Measurements from ENCODE around the gene OSCAR.
A peak's percentile ranks its signal among the peaks of the same experiment; 100 is the strongest.

Gene OSCAR

DNA sequence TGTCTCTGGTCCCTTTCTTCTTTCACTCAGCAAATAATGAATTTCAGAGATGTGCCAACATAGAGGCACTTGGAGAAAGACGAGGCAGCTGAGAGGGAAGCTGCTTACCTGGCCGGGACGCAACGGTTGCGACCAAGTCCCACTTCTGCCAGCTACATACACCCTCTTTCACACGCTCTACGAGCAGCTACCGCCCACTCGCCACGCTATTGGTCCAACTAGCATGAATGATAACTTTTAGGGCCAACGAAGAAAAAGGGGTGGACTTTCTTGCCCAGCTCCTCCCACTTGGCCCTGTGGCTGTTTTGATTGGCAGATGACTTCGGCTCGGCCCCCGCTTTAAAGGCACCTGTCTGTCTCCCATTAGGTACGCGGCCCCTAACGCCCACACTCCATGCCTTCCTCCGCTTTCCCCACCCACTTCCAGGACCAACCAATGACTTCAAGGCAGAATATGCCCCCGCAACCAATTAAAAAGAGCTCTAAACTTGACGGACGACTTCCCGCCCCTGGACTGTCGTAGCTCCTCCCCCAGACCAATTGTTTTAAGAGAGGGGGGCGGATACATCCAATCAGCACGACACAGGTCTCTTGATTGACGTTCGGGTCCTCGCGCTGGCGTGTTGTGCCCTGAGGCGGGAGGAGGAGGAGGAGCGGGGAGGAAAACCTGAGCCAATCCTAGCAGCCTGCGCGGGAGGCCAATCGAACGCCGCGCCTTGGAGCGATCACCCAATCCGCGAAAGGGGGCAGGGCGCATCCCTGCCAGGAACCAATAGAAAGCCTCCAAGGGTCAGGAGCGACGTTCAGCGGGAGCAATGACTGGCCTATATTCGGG, 36.5 kb upstream of the OSCAR start:
- DNase-seq (ENCODE audit: insufficient read length) (peak; percentile 99), FAIRE-seq (peak; percentile 99)
- TF ChIP-seq POLR2AphosphoS5 (IDR thresholded peaks at IDR 0.05; ENCODE audit: low read depth, low read length) = peak; percentile 63; the same call in 1 of the 2 replicates
- no peak for TF ChIP-seq TAF1 (IDR thresholded peaks at IDR 0.05; ENCODE audit: borderline replicate concordance, low read depth, low read length)
- TF ChIP-seq POLR2A (IDR thresholded peaks at IDR 0.05; ENCODE audit: low read depth, low read length) = peak; percentile 62; the same call in 1 of the 2 replicates

DNA sequence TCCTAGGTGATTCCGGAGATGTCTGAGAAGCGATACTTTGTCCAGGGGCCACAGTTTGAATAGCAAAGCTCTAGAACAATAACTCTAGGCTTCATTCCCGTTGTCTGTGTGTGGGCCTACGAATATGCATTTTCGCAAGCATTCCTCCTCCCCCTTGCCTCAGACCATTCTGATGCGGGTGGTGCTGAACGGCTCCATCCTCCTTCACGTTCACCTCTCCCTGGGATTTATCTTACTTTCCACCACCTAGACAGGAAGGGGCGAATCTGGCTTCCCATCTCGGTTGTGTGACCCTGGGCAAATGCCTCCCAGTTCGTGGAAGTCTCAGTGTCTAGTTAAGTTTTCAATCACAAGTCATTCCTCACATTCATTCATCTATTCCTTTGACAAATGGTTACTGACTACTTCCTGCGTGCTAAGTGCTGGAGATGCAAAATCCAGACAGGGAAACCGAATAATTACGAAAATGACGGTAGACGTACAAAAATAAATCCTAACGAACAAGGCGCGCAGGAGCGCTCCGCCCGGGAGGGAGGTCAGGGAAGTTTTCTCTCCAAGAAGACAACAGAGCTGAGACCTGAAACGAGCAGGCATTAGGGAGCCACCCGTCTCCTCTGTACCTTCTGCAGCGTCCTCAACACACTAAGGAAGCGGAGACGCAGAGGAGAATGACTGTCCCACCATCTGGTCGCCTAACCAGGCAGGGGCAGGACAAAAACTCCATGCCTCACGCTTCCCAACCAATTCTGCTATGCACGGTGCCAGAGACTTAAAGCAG, 35.7 kb upstream of the OSCAR start:
- DNase-seq (ENCODE audit: insufficient read length) (no peak), FAIRE-seq (no peak)
- no peak for TF ChIP-seq TAF1 (IDR thresholded peaks at IDR 0.05; ENCODE audit: borderline replicate concordance, low read depth, low read length)
- TF ChIP-seq POLR2A (IDR thresholded peaks at IDR 0.05; ENCODE audit: low read depth, low read length) = no peak
- TF ChIP-seq POLR2AphosphoS5 (IDR thresholded peaks at IDR 0.05; ENCODE audit: low read depth, low read length) = no peak

GRCh38 chr19:54133957-54134590, 33.5 kb upstream of the OSCAR start:
- TF ChIP-seq POLR2A (IDR thresholded peaks at IDR 0.05; ENCODE audit: low read depth, low read length) (no peak), TAF1 (IDR thresholded peaks at IDR 0.05; ENCODE audit: borderline replicate concordance, low read depth, low read length) (no peak), POLR2AphosphoS5 (IDR thresholded peaks at IDR 0.05; ENCODE audit: low read depth, low read length) (no peak)
- DNase-seq (ENCODE audit: insufficient read length) (no peak), FAIRE-seq (no peak)

- TF ChIP-seq POLR2AphosphoS5 (IDR thresholded peaks at IDR 0.05; ENCODE audit: low read depth, low read length) = peak; percentile 70; the same call in 1 of the 2 replicates
- TF ChIP-seq TAF1 (IDR thresholded peaks at IDR 0.05; ENCODE audit: borderline replicate concordance, low read depth, low read length) = no peak
- 0 out of 2 replicates have a peak, but pooled peaks have one; percentile 45 for TF ChIP-seq POLR2A (IDR thresholded peaks at IDR 0.05; ENCODE audit: low read depth, low read length)
- FAIRE-seq (no peak), DNase-seq (ENCODE audit: insufficient read length) (no peak)
Measured at GRCh38 chr19:54133312-54133956, 32.8 kb upstream of the OSCAR start.

DNA sequence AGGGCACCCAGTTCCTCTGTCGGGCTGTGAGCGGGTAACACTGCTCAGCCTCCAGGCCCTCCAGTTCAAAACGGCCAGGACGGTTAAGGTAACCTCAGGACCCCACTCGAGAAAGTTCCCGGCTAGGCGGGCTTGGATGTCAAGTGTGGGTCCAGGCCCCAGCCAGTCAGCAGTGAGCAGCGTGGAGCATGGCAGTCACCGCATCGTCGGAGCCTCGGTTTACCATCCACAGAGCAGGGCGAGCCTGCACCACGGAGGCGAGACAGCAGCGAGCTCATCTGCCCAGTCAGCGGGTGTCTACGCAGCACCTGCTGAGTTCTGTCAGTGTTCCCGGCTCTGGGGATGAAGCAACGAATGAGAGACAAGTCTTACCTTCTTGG, 29.0 kb upstream of the OSCAR start:
- FAIRE-seq = no peak
- TF ChIP-seq POLR2AphosphoS5 (IDR thresholded peaks at IDR 0.05; ENCODE audit: low read depth, low read length) (no peak), TAF1 (IDR thresholded peaks at IDR 0.05; ENCODE audit: borderline replicate concordance, low read depth, low read length) (no peak), POLR2A (IDR thresholded peaks at IDR 0.05; ENCODE audit: low read depth, low read length) (no peak)
- no peak for DNase-seq (ENCODE audit: insufficient read length)

GRCh38 chr19:54128796-54129616, 28.4 kb upstream of the OSCAR start:
- no peak for FAIRE-seq
- DNase-seq (ENCODE audit: insufficient read length) = no peak
- TF ChIP-seq POLR2A (IDR thresholded peaks at IDR 0.05; ENCODE audit: low read depth, low read length) (no peak), POLR2AphosphoS5 (IDR thresholded peaks at IDR 0.05; ENCODE audit: low read depth, low read length) (no peak), TAF1 (IDR thresholded peaks at IDR 0.05; ENCODE audit: borderline replicate concordance, low read depth, low read length) (no peak)

- DNase-seq (ENCODE audit: insufficient read length) (no peak), FAIRE-seq (no peak)
- TF ChIP-seq POLR2A (IDR thresholded peaks at IDR 0.05; ENCODE audit: low read depth, low read length) (no peak), TAF1 (IDR thresholded peaks at IDR 0.05; ENCODE audit: borderline replicate concordance, low read depth, low read length) (no peak), POLR2AphosphoS5 (IDR thresholded peaks at IDR 0.05; ENCODE audit: low read depth, low read length) (no peak)
Measured at GRCh38 chr19:54128441-54128725, 27.8 kb upstream of the OSCAR start.

DNA sequence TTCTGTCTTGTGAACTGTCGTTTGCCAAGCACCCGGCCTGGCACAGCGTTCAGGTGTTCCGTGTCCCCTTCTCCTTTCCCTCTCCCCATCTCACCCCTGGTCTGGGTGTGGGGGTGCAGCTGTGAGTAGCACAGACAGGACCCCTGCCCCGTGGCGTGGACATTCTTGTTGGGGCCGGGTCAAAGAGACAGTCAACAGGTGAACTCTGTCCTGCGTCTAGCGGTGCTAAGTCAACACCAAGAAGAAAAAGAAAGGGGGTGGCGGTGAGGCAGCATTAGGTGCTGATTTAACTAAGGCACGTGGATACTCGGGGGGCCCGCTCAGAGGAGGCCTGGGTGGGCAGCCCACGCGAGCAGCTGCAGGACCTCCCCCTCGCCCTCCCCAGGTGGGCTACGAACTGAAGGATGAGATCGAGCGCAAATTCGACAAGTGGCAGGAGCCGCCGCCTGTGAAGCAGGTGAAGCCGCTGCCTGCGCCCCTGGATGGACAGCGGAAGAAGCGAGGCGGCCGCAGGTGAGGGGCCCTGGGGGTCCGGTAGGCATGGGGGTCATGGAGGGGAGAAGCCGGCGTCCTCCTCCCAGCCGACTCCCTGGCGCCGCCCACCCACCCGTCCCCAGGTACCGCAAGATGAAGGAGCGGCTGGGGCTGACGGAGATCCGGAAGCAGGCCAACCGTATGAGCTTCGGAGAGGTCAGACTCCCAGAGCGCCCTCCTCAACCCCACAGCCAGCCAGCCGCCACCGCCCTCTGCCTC, 27.3 kb upstream of the OSCAR start:
- TF ChIP-seq TAF1 (IDR thresholded peaks at IDR 0.05; ENCODE audit: borderline replicate concordance, low read depth, low read length) (no peak), POLR2AphosphoS5 (IDR thresholded peaks at IDR 0.05; ENCODE audit: low read depth, low read length) (no peak), POLR2A (IDR thresholded peaks at IDR 0.05; ENCODE audit: low read depth, low read length) (no peak)
- no peak for DNase-seq (ENCODE audit: insufficient read length)
- no peak for FAIRE-seq

- no peak for DNase-seq (ENCODE audit: insufficient read length)
- TF ChIP-seq POLR2A (IDR thresholded peaks at IDR 0.05; ENCODE audit: low read depth, low read length) = no peak
- TF ChIP-seq POLR2AphosphoS5 (IDR thresholded peaks at IDR 0.05; ENCODE audit: low read depth, low read length) = no peak
- TF ChIP-seq TAF1 (IDR thresholded peaks at IDR 0.05; ENCODE audit: borderline replicate concordance, low read depth, low read length) = no peak
- no peak for FAIRE-seq
Measured at GRCh38 chr19:54125713-54126112, 25.1 kb upstream of the OSCAR start.

DNA sequence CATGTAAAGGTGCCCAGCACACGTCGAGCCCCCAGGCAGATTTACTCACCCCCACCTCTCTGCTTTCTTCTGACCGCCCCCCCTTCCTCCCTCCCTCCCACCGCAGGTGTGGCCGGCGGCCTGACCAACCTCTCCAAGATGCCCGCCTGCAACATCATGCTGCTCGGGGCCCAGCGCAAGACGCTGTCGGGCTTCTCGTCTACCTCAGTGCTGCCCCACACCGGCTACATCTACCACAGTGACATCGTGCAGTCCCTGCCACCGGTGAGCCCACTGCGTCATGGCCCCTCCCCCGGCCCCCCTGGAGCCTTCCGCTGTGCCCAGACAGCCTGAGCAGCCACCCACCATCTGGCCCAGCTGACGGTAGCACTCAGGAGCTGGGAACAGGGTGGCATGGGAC, 23.8 kb upstream of the OSCAR start:
- FAIRE-seq (no peak), DNase-seq (ENCODE audit: insufficient read length) (no peak)

More for the DNA sequence above, 23.8 kb upstream of the OSCAR start:
- no peak for TF ChIP-seq POLR2AphosphoS5 (IDR thresholded peaks at IDR 0.05; ENCODE audit: low read depth, low read length)
- no peak for TF ChIP-seq POLR2A (IDR thresholded peaks at IDR 0.05; ENCODE audit: low read depth, low read length)
- no peak for TF ChIP-seq TAF1 (IDR thresholded peaks at IDR 0.05; ENCODE audit: borderline replicate concordance, low read depth, low read length)

Measured in GM12892 (cell line).